ENCODE measurements around the gene SNORC.
"Not testable (repeated sequence)": the region's sequence is repeated elsewhere in the genome, so short reads cannot be mapped to it uniquely, and the experiment has no call there.

Gene SNORC

DNA sequence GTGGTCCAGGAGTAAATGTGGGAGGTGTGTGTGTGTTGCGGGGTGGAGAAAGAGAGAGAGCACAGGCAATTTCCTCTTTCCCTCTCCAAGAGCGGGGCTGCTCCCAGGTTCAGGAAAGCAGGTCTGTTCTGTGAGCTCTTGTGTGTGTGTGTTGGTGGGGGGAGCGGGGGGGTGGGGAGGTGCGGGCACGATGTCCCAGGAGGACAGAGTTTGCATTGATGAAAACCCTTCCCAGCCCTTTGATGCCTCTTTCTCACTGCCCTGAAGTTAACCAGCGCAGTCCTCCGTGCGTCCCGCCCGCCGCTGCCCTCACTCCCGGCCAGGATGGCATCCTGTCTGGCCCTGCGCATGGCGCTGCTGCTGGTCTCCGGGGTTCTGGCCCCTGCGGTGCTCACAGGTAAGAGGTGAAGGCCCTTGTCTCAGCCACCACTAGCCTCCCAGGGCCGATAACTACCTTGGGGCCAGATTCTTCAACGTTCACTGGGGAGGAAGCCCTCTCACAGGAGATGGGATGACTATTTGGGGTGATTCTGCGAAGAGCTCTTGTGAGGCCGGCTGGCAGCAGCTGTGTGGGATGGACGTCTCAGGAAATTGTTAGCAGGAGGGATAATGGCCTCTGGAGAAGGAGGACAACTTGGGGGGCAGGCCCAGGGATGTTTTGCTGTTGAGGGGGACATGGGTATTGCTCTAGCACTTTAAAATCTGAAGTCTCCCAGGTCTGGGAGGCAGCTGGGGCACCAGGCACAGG lies at the start of gene SNORC:
Gene SNORC (plus strand): TSS at position 247 of the 748 bp plus-strand sequence. CDS start 78 bp downstream, at position 325.
- DNase-seq = no peak

DNA sequence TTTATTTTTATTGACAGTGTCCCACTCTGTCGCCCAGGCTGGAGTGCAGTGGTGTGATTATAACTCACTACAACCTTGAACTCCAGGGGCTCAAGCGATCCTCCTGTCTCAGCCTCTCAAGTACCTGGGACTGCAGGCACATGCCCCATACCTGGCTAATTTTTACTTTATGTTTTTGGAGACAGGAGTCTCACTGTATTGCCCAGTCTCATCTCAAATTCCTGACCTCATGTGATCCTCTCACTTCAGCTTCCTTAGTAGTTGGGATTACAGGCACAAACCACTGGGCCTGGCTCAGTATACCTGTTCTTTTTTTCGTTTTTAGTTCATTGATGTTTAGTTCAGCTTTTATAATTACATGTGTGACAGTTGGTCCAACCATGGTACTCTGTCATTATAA lies 40.1 kb upstream of the SNORC start:
- DNase-seq = no peak

DNA sequence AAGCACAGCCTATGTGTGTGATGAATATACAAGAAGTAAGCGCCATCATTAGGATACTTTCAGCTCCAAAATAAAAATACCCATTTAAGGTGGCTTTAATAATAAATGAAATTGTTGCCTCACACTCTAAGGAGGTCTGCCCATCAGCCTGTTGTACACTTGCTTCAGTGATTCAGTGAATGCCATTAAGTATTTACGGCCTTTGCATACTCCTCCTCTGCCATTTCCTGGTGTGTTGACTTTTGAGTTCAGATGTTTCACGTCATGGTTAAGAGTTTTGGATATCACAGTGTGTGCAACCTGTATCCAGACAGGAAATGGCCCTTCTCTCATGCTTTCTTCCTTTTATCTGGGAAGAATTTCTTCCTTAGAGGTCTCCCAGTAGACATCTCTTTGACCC lies 38.6 kb upstream of the SNORC start:
- no peak for DNase-seq

DNA sequence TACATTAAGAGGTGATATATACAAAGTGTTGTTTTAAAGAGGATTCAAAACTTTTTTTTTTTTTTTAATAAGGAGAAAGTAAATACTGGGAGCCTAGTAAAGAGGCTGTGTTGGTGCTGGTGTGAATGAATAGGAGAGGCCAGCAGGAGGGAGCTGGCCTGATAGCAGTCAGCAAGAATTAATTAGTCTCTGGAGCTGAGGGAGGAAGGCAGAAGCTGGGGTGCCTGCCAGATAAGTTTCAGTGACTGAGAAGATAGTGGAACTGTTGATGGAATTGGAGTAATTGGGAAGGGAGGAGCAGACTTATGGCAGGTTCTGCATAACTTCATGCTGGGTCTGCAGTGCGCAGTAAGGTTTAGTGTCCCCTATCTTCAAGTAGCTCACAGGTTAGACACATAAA lies 36.2 kb upstream of the SNORC start:
- DNase-seq = no peak

DNA sequence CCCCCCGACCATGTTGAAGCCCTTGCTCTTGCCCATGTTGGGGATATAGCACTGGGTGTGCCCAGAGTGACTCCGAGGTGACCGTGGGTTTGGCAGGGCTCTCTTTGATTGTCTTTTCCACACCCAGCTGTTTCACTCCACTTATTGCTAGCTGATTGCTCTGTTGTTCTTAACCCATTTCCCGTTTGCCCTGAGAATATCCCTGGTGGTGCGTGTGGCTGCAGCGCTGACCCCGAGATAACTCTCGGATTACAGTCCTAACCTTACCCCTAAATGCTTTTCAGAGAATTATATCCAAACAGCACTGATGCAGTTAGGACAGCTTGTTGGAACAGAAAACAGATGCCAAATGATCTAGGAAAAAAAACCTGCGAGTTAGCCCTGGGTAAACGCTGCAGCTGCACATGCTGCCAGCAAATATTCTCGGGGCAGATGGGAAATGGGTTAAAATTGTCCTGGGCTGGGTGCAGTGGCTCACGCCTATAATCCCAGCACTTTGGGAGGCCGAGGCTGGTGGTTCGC lies 34.3 kb upstream of the SNORC start:
- no peak for DNase-seq

DNA sequence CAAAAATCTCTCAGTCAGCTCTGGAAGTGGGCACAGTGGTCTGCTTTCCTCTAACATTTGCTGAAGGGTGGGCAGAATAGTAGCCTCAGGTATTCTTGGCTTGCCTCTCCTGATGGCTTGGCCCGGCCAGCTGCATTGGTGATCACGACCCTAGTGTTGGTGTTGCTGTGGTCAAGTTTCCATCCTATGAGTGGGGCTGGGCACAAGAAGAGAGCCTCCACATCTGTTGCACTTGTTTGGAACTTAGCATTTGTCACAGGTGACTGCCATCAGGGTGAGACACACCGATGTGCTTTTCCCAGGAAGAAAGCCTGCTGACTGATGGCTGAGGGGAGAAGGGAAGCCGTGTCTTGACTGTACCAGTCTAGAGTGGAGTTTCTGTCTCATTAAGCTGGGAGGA lies 33.1 kb upstream of the SNORC start:
- no peak for DNase-seq

DNA sequence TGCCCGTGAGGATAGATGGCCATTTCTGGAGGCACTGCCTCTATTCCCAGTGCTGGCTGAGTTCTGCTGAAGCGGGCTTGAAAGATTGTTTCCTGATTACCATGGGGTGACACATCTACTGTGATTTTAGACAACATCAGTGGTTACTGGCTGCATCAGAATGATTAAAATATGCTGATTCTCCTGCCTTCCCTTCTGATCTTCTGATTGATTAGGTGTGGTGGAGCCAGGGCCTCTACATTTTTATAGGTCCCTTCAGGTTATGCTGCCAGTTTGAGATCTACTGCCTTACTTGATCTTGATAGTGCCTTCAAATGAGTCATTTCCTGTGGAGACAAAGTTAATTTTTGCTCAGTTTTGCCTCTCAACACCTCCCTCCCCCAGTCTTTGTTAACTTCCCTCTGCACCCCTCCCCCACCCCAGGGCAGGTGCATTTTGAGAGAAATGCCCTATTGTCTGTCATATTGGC lies 31.6 kb upstream of the SNORC start:
- DNase-seq = peak; percentile 70

DNA sequence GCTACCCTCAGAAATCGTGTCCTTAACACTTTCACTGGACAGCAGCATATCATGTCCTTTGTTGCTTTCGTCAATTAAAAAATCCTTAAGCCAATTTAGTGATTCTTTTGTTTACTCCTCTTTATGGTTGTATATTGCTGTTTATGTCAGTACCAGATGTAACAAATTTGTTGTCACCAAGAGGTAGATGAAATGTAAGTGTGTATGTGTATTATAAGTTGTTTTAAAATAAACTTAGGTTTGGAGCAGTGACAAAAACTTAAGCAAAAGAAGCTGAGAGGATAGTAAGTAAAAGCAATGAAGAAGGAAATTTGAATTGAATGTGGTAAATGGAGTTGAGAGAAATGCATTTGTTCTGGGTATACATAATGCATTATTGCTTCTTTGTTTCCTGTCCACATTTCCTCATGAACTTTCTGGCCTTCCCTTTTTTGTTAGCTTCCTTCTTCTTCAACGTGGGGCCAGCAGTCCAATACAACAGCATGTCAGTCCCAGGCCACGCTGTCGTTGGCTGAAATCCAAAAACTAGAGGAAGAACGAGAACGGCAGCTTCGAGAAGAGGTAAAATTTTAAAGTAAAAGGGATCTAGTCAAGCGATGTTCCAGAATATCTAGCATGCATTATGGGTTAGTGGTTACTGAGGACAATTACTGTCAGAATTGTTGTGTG lies 30.5 kb upstream of the SNORC start:
- no peak for DNase-seq

DNA sequence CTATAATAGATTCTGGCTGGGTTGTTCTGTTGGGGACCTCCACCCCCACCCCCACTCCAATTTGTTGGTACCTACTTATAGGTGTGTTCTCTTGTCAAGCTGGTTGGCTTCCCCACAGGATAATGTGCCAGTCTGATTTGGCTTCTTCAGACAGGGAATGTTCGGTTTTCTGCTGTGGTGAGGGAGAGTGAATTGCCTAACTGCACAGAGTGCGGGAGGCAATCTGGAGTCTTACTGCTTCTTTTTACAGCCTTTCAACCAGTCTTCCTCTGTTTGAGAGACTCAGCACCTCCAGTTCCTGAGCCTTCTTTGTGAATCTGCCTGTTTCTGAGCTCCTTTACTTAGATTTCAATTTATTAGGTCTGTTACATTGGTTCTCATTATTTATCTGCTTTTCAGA lies 27.4 kb upstream of the SNORC start:
- no peak for DNase-seq

DNA sequence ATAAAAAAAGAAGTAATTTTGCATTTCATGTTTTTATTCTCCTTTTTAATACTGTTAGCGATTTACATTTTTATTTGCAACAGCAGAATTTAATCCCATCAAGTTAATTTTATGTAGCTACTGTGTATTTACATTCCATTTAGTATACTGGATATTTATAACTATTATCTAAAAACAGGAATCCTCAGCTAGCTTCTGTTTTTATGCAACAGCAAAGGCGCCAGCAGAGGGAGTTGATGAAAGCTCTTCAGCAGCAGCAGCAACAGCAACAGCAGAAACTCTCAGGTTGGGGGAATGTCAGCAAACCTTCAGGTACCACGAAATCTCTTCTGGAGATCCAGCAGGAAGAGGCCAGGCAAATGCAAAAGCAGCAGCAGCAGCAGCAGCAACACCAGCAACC lies 26.2 kb upstream of the SNORC start:
- DNase-seq = no peak

DNA sequence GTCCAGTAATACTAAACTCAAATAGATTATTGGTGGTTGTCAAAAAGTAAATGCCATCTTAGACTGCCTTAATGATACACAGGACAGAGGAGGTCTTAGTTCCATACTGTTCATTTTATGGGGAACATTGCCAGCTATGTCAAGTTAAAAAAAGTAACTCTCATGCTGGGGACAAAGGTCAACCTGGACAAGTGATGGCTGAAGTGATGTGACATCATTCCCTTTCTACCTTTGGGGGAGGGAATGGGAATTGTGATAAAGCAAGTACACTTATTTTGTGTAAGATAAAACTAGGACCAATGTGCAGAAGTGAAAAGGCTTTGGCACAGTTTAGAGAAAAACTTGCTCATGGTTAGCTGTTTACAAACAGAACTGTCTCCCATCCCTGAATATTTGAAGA lies 24.0 kb upstream of the SNORC start:
- no peak for DNase-seq

DNA sequence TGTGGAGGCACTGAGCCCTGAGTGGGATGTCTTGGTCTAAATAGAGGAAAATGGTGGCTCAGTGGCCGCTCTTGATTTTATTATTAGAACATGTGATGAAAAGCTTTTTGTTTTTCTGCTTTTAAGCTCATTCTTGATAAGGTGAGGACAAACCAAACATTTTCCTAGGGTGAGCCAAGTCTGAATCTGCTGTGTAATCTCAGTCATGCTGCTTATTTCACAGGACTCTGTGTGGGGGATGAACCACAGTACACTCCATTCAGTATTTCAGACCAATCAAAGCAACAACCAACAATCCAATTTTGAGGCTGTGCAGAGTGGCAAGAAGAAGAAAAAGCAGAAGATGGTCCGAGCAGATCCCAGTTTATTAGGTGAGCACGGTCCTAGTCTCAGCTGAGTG lies 20.0 kb upstream of the SNORC start:
- no peak for DNase-seq

DNA sequence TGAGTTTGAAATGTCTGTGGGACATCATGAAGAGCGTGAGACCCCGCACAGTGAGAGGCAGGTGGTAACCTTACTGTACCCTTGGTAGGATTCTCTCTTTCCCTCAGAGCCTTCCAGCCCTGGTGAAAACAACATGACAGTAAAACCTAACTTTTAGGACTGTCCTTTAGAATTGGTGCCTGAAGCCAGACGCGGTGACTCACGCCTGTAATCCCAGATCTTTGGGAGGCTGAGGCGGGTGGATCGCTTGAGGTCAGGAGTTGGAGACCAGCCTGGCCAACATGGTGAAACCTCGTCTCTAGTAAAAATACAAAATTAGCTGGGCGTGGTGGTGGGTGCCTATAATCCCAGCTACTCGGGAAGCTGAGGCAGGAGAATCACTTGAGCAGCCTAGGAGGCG lies 18.0 kb upstream of the SNORC start:
- not testable (repeated sequence) for DNase-seq

DNA sequence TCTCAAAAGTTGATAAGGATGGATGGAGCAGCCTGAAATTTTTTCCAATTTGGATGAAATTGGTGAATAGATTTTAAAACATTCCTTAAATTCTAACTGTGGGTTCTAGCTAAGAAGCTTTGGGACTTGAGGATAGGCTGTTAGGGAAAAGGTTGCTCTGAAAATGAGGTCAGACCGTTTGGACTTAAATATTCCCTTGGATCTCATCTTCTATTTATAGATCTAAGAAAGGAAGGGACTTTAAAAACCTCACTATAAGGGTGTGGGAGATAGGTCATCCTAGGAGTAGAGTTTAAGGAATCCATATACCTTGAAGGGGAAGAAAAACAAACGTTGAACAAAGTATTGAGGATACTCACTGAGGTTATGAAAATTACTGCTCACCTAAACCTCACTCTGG lies 17.4 kb upstream of the SNORC start:
- DNase-seq = no peak

DNA sequence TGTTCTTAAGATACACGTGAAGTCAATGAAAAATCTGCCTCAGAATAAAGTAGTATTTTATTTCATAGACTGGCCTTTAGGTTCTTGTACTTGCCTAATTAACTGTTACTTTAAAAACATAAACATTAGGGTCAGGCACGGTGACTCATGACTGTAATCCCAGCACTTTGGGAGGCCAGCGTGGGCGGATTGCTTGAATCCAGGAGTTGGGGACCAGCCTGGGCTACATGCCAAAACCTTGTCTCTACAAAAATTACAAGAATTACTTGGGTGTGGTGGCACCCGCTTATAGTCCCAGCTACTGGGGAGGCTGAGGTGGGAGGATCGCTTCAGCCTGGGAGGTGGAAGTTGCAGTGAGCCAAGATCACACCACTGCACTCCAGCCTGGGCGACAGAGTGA lies 16.0 kb upstream of the SNORC start:
- no peak for DNase-seq

DNA sequence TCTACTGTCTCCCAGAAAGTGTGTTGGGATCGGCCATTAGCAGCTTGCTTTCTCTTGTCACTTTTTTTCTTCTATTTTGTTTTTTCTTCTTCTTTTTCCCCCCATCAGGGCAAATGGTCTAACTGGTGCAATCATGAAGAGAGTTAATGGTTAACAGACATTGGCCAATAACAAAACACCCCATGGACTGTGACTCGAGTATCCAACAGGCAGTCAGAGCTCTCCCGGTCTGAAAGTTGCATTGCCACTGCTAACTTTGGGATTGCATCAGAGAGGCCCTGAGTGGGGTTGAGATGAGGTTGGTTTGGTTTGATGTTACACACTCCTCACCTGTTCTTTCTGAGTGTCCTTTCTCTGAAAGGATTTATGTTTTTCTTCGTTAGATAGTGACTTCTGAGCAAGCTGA lies 12.9 kb upstream of the SNORC start:
- DNase-seq = no peak

DNA sequence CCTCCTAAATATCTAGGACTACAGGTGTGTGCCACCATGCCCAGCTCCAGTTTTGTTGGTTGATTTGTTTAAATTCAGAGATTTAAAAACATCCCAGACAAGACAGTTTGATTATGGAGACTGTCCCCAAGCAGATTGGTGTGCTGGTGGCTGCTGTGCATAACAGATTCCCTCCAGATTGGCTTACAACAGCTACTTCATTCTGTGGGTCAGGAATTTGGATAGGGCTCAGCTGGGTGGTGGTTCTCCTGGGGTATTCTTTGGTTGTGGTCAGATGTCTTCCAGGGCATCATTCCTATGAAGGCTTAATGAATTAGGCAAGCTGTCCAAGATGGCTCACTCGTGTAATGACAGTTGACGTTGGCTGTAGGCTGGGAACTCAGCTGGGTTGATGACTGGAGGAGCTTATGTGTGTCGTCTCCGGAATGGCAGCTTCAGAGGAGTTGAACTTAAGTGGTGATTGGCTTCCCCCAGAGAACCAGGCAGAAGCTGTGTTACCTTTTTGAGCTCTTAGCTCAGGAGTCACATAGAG lies 10.6 kb upstream of the SNORC start:
- DNase-seq = no peak

DNA sequence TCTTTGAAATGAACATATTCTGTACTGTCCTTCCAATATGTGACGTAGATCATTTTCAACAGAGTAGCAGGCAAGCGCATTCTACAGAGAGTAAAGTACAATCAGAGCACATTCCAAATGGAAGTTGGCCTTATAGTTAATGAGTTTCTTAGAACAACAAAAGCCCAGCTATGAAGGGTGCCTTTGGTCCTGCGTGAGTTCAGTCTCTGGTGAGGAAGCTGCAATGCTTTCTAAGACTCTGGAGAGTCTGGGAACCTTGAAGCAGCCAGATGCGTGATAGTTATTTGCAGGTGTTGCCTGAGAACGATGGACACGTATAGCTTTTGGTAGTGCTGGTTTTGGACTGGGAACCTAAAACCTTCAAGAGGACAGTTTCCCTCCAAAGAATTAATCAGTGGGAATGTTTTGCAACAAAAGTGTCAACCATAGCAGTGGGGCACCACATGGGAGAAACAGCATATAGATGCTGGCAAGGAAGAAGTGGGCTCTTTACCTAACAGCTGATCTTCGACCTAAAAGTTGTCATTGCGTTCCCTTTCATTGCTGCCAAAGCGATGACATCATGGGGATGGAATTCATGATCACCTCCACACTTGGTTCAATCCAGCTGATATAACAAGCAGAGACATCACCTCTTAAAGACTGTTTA lies 9.3 kb upstream of the SNORC start:
- no peak for DNase-seq

DNA sequence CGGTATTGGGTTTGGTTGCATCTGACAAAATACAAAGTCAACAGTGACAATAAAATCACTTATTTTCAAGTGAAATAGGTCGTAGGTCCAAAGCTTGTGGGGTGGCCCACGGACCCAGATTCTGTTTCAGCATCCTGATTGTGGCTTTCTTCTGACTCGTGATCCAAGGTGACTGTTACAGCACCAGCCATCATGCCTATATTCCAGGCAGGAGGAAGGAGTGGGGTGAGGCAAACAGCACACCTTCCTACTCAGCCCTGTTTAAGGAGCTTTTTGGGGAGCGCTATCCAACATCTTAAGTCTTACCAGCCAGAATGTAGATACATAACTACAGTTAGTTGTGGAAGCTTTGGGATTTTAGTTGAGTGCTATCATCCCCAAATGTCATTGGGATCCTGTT lies 8.7 kb upstream of the SNORC start:
- no peak for DNase-seq

DNA sequence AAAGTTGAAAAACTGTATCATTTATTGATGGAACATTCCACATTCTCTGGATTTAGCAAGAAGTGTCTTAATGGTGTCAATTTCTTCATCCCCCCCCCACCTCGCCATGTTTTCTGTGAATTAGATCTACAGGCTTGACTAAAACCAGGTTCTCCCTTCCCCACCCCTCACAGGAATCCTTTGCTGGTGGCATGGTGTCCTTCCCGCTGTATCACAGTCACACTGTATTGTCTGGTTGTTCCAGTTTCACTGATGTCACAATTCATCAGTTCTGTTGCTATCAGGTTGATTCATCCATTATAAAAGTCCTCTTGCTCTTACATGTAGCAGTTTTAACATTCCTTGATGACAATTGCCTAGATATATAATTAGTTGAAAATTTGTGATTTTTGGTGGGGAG lies 6.1 kb upstream of the SNORC start:
- no peak for DNase-seq

DNA sequence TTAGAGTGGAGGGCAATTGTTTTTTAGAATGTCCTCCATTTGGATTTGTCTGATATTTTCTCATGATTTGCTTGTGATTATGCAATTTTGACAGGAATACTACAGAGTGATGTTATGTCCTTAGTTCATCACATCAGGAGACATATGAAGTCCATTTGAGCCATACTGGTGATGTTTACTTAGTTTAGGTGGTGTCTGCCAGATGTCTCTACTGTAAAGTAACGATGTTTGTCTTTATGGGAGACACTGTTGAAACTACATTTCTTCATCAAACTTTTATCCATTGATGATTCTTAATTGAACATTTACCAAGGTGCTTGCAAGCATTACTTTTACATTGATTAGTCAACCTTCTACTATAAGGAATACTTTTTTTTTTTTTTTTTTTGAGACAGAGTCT lies 4.9 kb upstream of the SNORC start:
- no peak for DNase-seq

DNA sequence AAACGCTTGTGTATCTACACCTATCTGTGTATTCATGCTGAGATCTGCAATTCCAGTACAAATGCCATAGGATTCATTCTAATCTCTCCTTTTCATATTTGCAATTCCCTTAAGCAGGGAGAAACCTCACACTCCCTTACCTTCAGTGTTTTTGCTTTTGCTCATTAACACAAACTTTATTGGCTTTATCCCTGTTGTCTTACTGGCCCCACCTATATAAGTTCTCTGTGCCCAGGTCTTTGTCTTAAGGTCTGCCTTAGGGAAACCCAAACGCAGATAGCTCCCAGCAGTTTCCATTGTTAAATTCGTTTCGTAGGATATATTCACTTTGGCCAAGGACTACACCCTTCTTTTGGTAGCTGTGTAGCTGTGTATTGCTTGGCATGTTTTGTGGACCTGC lies 4.0 kb upstream of the SNORC start:
- no peak for DNase-seq

DNA sequence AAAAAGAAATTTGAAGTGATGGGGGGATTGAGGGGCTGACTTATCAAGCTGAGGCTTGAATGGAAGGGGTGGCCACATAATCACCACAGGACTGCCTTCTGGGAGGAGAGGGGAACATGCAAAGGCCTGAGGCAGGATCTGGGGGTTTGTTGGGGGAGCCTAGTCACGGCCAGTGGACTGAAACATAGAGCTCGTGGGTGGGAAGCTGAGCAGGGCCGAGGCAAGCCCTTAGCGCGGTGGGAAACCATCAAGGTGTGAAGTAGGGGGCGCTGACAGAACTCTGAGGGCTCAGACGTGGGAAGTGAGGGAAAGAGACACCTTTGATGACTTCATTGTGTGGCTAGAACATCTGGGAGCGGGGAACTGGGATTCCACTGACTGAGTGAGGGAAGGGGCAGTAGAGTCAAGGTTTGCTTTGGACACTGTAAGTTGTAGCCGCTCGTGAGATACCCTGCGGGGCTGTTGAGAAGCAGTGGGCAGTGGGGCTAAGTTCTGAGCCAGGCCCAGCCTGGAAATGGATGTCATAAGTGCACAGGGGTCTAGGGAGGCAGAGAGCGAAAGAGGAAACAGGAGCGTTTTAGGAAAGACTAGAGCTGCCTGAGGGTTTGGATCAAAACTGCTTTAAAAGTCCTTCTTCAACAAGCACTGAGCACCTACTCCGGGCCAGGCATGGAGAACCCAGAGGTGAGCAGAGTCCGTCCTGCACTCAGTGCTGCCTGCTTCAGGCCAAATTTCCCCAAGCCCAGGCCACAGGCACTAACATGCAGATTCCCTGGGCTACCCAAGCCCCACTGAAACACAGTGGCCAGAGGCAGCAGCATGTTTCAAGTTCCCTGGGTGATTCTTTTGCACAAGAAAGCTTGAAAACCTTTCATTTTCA lies 686 bp upstream of the SNORC start:
- no peak for DNase-seq

All from activated CD4-positive, alpha-beta T cell treated with anti-CD3 and anti-CD28 coated beads for 48 hours (primary cell).